HG02798 (cell line): Measurements from ENCODE around the gene ZIC1.

Experiments
- ATAC-seq: cut with Tn5 transposase; IDR thresholded peaks from one replicate; pipeline ENCODE4 v1.9.1; 2021; ENCODE audit warnings: mild to moderate bottlenecking; ENCODE audit not compliant: unreplicated experiment, poor library complexity

The ZIC1 gene

GRCh38 chr3:147407498-147408187, 1.5 kb upstream of the ZIC1 start:
- no peak for ATAC-seq

GRCh38 chr3:147408188-147409100, 721 bp upstream of the ZIC1 start:
- no peak for ATAC-seq

- ATAC-seq, result no peak
Measured at GRCh38 chr3:147410116-147410525, 956 bp downstream of the ZIC1 start.

GRCh38 chr3:147410526-147411237, 1.5 kb downstream of the ZIC1 start:
- ATAC-seq, result no peak

- no peak for ATAC-seq
Measured at GRCh38 chr3:147411238-147411814, 2.2 kb downstream of the ZIC1 start.

GRCh38 chr3:147411815-147412241, 2.7 kb downstream of the ZIC1 start:
- ATAC-seq, result no peak

GRCh38 chr3:147412261-147412916, 3.2 kb downstream of the ZIC1 start:
- no peak for ATAC-seq

- ATAC-seq, result no peak
Measured at GRCh38 chr3:147412917-147413685, 3.9 kb downstream of the ZIC1 start.

GRCh38 chr3:147413686-147414389, 4.7 kb downstream of the ZIC1 start:
- no peak for ATAC-seq

GRCh38 chr3:147414390-147415138, 5.4 kb downstream of the ZIC1 start:
- ATAC-seq, result no peak

GRCh38 chr3:147415286-147415685, 6.1 kb downstream of the ZIC1 start:
- ATAC-seq, result no peak

- ATAC-seq, result no peak
Measured at GRCh38 chr3:147415874-147416273, 6.7 kb downstream of the ZIC1 start.

- ATAC-seq, result no peak
Measured at GRCh38 chr3:147416931-147417330, 7.8 kb downstream of the ZIC1 start.

GRCh38 chr3:147417551-147418295, 8.6 kb downstream of the ZIC1 start:
- ATAC-seq, result no peak

GRCh38 chr3:147418371-147418781, 9.2 kb downstream of the ZIC1 start:
- no peak for ATAC-seq

- ATAC-seq, result no peak
Measured at GRCh38 chr3:147418808-147419701, 9.9 kb downstream of the ZIC1 start.
